Astrocyte (in vitro differentiated cells and primary cell): ENCODE results near the gene PRSS8. TPM values are rescaled to one million over a fixed set of nuclear protein-coding genes. Genes with fewer than 3 reads are reported as not detected.

Experiments
- DNase-seq: peaks from one replicate; pipeline ENCODE4 v3.0.0-alpha.2; 2010; ENCODE audit warnings: low read depth
- FAIRE-seq: peaks from 2 replicates; lab custom pipeline; 2011; peaks lifted over from hg19 to GRCh38; lab: Jason Lieb, UNC
- H2AFZ ChIP-seq: 2 replicates; pipeline ENCODE4 v1.6.0; 2012; ENCODE audit warnings: low read depth, low read length, inconsistent platforms
- H3K27ac ChIP-seq: 2 replicates; pipeline ENCODE4 v1.5.1; 2011; ENCODE audit warnings: low read depth, low read length, inconsistent platforms
- H3K27me3 ChIP-seq: 2 replicates; pipeline ENCODE4 v1.6.0; 2011; ENCODE audit warnings: low read length, inconsistent platforms; ENCODE audit not compliant: insufficient read depth
- H3K36me3 ChIP-seq: 2 replicates; pipeline ENCODE4 v1.5.1; 2011; ENCODE audit warnings: low read length, inconsistent platforms; ENCODE audit not compliant: insufficient read depth
- H3K4me1 ChIP-seq: 2 replicates; pipeline ENCODE4 v1.5.1; 2011; ENCODE audit warnings: low read length, inconsistent platforms; ENCODE audit not compliant: insufficient read depth
- H3K4me2 ChIP-seq: 2 replicates; pipeline ENCODE4 v1.6.0; 2012; ENCODE audit warnings: low read length, inconsistent platforms
- H3K4me3 ChIP-seq: 2 replicates; pipeline ENCODE4 v1.5.1; 2011; ENCODE audit warnings: low read depth, mild to moderate bottlenecking, low read length, inconsistent platforms; ENCODE audit not compliant: insufficient read depth
- H3K79me2 ChIP-seq: 2 replicates; pipeline ENCODE4 v1.6.0; 2012; ENCODE audit warnings: mild to moderate bottlenecking, low read length, inconsistent platforms; ENCODE audit not compliant: insufficient read depth
- H3K9ac ChIP-seq: 2 replicates; pipeline ENCODE4 v1.6.0; 2012; ENCODE audit warnings: mild to moderate bottlenecking, low read length, inconsistent platforms
- H3K9me3 ChIP-seq: 2 replicates; pipeline ENCODE4 v1.5.1; 2012; ENCODE audit warnings: low read depth, mild to moderate bottlenecking, low read length, inconsistent platforms; ENCODE audit not compliant: insufficient read depth
- H4K20me1 ChIP-seq: 2 replicates; pipeline ENCODE4 v1.6.0; 2012; ENCODE audit warnings: low read length, inconsistent platforms; ENCODE audit not compliant: insufficient read depth
- H3K27ac Mint-ChIP-seq: one replicate; pipeline ENCODE4 v1.8.0; 2021; ENCODE audit warnings: mild to moderate bottlenecking, mixed read lengths; ENCODE audit not compliant: unreplicated experiment
- H3K27me3 Mint-ChIP-seq: one replicate; pipeline ENCODE4 v1.8.0; 2021; ENCODE audit warnings: low read depth, mixed read lengths; ENCODE audit not compliant: unreplicated experiment
- H3K36me3 Mint-ChIP-seq: one replicate; pipeline ENCODE4 v1.8.0; 2021; ENCODE audit warnings: low read depth, mixed read lengths; ENCODE audit not compliant: unreplicated experiment
- H3K4me1 Mint-ChIP-seq: one replicate; pipeline ENCODE4 v1.8.0; 2021; ENCODE audit warnings: low read depth, mixed read lengths; ENCODE audit not compliant: unreplicated experiment
- H3K4me3 Mint-ChIP-seq: one replicate; pipeline ENCODE4 v1.8.0; 2021; ENCODE audit warnings: mild to moderate bottlenecking, moderate library complexity, mixed read lengths; ENCODE audit not compliant: unreplicated experiment
- H3K9me3 Mint-ChIP-seq: one replicate; pipeline ENCODE4 v1.8.0; 2021; ENCODE audit warnings: mild to moderate bottlenecking, mixed read lengths; ENCODE audit not compliant: unreplicated experiment
- EZH2 ChIP-seq: IDR thresholded peaks from 2 replicates; pipeline ENCODE4 v1.6.1; 2012; ENCODE audit warnings: mild to moderate bottlenecking, low read length, inconsistent platforms; ENCODE audit not compliant: insufficient read depth
- total RNA-seq: library from RNA; stranded (reverse); gene quantifications from 2 replicates; pipeline ENCODE4 v1.2.1, GENCODE V29; 2021
- TF ChIP-seq, protein P1 (sequence below): IDR thresholded peaks from 2 replicates; pipeline ENCODE4 v1.5.1; 2011; ENCODE audit warnings: low read depth, mild to moderate bottlenecking, inconsistent platforms, low read length, moderate library complexity; ENCODE audit not compliant: insufficient read depth

Gene PRSS8
- total RNA-seq, 1 donor from 2014 or later, result 9.5 TPM

DNA sequence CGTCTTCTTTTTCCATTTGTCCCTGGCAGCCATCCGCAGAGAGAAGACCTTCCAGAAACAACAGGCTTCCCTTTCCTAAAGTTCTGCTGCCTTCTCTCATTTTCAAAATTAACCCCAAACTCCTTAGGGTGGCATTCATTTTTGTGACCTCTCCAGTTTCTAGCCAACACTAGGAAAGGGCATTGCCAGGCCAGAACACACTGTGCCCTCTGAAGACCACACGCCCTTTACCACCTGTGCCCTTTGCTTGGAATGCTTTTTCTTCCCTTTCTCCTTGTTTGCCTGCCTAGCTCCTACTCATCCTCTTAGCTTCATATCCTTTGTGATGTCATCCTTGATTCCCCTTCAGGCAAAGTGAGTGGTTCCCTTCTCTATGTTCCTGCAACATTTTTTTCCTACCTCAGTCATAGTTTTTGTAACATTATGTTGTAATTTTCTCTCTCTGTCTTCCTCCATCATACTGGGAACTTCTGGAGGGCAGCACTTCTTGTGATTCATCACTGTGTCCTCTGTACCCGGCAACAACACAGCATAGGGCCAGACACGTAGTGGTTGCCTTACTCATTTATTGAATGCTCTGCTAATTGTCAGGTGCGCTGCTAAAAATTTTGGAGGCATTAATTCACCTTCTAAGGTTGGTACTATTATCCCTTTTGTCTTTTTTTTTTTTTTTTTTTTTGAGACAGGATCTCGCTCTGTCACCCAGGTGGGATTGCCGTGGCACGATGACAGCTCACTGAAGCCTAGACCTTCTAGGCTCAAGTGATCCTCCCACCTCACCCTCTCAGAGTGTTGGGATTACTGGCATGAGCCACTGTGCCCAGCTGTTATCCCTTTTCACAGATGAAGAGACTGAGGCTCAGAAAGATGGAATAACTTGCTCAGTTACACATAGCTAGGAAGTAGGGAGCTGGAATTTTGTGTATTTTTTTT lies 17.0 kb downstream of the PRSS8 start:
- Mint-ChIP-seq H3K9me3 (no peaks in the 10 kb centered on the region), H3K27ac (peak overlapping the region; percentile 84), H3K27me3 (no peaks in the 10 kb centered on the region), H3K4me1 (no peaks in the 10 kb centered on the region), H3K4me3 (peak overlapping the region; percentile 83), H3K36me3 (no peaks in the 10 kb centered on the region)
- no peaks in the 10 kb centered on the region for H3K9me3 ChIP-seq
- H3K27me3 ChIP-seq, result no peaks in the 10 kb centered on the region
- peak overlapping the region; percentile 66 for H2AFZ ChIP-seq
- DNase-seq, result peak; percentile 64
- peak overlapping the region; percentile 93 for H3K9ac ChIP-seq
- peak overlapping the region; percentile 92 for H3K27ac ChIP-seq
- peaks cover 20% of the 10 kb centered on the region for H3K36me3 ChIP-seq
- no peak for FAIRE-seq
- H3K4me1 ChIP-seq, result peaks cover 9% of the 10 kb centered on the region
- peak overlapping the region; percentile 80 for H3K4me3 ChIP-seq
- peaks cover 7% of the 10 kb centered on the region for H4K20me1 ChIP-seq
- no peak for TF ChIP-seq EZH2
- TF ChIP-seq, protein P1, sequence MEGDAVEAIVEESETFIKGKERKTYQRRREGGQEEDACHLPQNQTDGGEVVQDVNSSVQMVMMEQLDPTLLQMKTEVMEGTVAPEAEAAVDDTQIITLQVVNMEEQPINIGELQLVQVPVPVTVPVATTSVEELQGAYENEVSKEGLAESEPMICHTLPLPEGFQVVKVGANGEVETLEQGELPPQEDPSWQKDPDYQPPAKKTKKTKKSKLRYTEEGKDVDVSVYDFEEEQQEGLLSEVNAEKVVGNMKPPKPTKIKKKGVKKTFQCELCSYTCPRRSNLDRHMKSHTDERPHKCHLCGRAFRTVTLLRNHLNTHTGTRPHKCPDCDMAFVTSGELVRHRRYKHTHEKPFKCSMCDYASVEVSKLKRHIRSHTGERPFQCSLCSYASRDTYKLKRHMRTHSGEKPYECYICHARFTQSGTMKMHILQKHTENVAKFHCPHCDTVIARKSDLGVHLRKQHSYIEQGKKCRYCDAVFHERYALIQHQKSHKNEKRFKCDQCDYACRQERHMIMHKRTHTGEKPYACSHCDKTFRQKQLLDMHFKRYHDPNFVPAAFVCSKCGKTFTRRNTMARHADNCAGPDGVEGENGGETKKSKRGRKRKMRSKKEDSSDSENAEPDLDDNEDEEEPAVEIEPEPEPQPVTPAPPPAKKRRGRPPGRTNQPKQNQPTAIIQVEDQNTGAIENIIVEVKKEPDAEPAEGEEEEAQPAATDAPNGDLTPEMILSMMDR, result no peak
- peaks cover 23% of the 10 kb centered on the region for H3K79me2 ChIP-seq
- peak overlapping the region; percentile 99 for H3K4me2 ChIP-seq

DNA sequence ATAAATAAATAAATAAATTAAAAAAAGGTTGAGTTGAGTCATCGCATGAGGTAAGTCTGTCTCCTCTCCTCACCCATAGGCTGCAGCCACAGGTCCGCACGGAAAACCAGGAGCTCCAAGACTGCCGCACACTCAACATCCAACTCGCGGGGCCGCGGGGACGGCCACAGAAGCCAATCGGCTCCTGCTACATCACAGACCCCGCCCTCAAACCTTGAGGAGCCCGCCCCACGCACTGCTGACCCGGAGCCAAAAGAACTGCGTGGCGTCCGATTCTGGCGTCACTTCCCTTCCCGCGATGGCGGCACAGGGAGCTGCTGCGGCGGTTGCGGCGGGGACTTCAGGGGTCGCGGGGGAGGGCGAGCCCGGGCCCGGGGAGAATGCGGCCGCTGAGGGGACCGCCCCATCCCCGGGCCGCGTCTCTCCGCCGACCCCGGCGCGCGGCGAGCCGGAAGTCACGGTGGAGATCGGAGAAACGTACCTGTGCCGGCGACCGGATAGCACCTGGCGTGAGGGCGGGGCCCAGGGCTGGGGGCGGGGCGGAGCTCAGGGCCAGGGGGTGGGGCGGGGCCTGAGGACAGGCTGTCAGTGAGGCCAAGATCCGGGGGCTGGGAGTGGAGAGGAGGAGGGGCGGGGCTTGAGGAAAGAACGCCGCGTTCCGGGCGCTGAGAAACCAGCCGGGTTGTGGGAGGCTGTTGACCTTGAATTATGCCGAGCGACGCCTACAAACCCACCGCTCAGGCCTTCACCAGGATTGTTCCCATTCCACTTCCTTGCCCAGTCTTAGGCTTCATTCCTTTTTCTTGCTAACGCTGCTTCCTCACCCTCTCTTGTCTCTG lies 17.9 kb downstream of the PRSS8 start, which contains the start of gene KAT8:
TSS of gene KAT8 (plus strand) at position 281 of the 839 bp plus-strand sequence. CDS start at position 299, 18 bp downstream.
- Histone ChIP-seq H3K9ac (peak within 1 kb of the TSS; percentile 93), H4K20me1 (peaks cover 7% of the 10 kb centered on the region), H3K27ac (peak within 1 kb of the TSS; percentile 92), H3K36me3 (peaks cover 22% of the 10 kb centered on the region), H3K4me2 (peak within 1 kb of the TSS; percentile 99), H3K4me3 (peak within 1 kb of the TSS; percentile 80), H3K4me1 (peaks cover 9% of the 10 kb centered on the region), H3K79me2 (peaks cover 23% of the 10 kb centered on the region), H3K9me3 (no peaks in the 10 kb centered on the region), H2AFZ (peak within 1 kb of the TSS; percentile 66), H3K27me3 (no peaks in the 10 kb centered on the region)
- no peak for TF ChIP-seq EZH2
- TF ChIP-seq, protein P1, result no peak
- peak; percentile 96 for DNase-seq
- Mint-ChIP-seq H3K27ac (peak within 1 kb of the TSS; percentile 85), H3K9me3 (no peaks in the 10 kb centered on the region), H3K4me1 (no peaks in the 10 kb centered on the region), H3K27me3 (no peaks in the 10 kb centered on the region), H3K36me3 (peaks cover 3% of the 10 kb centered on the region), H3K4me3 (peak within 1 kb of the TSS; percentile 84)
- FAIRE-seq, result no peak
